GM10847 (cell line): ENCODE results near the gene WNT11.

Experiments
- POLR2A ChIP-seq: IDR thresholded peaks from 2 replicates; pipeline ENCODE4 v1.6.1; 2011; ENCODE audit not compliant: insufficient read length; ENCODE audit errors: extremely low read depth

WNT11 gene

DNA sequence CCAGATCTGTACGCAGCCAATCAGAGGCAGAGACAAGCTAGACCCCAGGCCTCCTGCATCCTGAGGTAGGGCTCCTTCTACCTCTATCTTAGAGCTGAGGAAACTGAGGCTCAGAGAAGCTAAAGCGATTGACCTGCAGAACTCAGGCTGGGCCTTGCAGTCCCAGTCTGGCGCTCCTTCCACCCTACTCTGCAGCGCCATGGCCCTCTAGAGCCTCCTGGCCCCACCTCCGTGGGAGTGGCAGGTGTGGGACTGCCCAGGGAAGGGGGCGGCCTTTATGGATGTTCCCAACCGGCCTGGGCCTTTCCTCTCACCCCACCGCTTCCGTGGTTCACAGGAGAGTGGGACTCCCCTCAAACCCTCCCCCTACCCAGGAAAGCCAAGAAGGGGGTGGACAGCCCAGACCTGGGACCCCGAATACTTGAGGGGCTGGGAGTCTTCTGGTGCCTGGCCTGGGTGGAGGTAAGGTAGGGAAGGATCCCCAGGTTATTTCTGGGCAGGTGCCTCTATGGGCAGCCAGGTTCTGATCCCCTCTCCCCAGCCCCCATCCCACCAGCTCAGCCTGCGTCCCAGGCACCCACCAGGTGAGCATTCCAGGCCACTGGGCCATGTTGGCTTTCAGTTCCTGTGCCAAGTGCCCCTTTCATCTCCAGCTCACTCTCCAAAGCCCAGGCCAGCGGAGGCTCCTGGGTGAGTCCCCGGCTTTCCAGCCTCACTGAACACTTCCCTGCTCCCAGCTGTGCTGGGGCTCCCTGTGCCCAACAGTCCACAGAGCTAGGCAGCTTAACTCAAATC lies 3.0 kb downstream of the WNT11 start:
- TF ChIP-seq POLR2A, result no peak

- TF ChIP-seq POLR2A, result no peak
These were observed 4.5 kb downstream of the WNT11 start for GRCh38 chr11:76201672-76202412.

GRCh38 chr11:76201056-76201455 lies 5.2 kb downstream of the WNT11 start:
- no peak for TF ChIP-seq POLR2A

GRCh38 chr11:76200006-76200940 lies 6.0 kb downstream of the WNT11 start:
- no peak for TF ChIP-seq POLR2A

- TF ChIP-seq POLR2A, result no peak
These were observed 8.2 kb downstream of the WNT11 start for GRCh38 chr11:76197941-76198640.

DNA sequence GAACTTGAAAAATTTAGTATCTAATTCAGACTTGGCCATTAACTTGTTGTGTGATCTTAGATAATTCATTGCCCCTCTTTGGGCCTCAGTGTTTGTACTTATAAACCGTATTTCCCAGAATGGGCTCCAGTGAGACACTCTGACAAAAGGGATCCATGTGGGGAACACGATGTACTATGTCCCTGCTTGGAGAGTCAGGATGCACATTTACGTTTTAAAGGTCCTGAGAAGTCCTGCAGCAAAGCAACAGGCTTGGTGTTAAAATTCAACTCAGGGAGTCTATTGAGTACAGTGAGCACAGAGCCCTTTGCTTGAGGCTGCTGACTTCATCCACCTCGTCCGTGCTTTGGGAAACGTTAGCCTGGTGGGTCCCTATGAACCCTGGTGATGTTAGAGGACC lies 9.0 kb downstream of the WNT11 start:
- TF ChIP-seq POLR2A, result no peak

- TF ChIP-seq POLR2A, result no peak
These were observed 9.5 kb downstream of the WNT11 start for GRCh38 chr11:76196849-76197248.

DNA sequence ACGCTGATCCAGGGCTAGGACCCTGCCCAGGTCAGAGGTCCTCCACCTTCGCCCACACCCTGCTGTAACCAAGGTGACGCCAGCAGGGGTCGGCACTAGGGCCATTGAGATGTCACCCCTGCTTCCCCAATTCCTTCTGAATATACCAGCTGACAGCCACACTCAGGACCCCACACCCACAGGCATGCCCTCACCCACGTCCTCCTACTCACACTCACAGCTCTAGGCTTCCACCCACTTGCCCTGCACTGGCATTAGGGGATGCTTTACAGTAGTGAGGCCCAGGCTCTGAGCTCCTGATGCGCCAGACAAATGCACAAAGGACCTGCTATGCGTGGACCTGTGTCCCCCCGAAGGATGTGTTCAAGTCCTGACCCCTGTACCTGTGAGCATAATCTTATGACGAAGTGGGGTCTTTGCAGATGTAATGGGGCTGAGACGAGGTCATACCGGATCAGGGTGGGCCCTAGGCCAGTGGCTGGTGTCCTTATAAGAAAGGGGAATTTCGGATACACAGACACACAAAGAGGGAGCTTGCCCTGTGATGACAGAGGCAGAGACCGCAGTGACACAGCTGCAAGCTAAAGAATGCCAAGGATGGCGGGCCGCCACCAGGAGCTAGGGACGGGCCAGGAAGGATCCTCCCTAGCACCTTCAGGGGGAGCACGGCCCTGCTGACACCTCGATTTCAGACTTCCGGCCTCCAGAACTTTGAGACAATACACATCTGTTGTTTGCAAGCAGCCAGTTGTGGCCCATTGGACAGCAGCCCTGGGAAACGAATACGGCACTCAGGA lies 11.2 kb downstream of the WNT11 start:
- no peak for TF ChIP-seq POLR2A

DNA sequence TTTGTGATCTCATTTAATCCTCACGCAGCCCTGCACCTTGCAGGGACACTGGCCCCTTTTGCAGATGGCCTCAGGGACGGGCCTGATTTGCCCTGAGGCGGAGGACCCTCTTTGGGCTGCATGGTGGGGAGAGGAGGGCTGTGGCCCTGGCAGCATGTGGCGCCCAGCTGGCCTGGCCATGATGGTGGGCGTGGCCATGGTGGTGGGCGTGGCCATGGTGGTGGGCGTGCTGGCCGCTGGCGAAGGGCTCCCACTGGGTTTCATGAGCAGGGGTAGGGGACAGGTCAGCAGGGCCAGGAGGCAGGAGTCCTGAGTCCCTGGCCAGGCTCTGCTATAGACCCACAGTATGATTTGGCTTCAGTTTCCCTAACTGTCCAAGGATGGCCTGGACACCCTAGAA lies 13.1 kb downstream of the WNT11 start:
- no peak for TF ChIP-seq POLR2A

GRCh38 chr11:76190376-76190775 lies 15.9 kb downstream of the WNT11 start:
- TF ChIP-seq POLR2A, result no peak

DNA sequence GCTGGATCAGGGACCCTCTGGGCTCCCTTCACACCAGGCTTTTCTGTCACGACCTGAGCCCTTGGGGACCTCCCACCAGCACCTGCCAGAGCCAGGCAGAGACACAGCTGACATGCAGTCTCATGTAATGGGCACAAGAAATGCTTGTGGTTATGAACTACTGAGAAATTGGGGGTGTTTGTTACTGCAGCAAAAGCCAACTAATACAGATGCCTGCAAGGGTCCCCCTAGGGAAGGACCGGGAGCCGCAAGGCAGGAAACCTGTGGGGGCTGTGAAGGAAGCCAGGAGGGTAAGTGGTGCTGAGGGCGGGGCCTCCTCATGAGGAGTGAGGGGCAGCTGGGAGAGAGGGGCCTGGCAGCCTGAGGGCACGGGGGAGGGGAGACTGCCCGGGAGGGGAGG lies 16.6 kb downstream of the WNT11 start:
- TF ChIP-seq POLR2A, result no peak

DNA sequence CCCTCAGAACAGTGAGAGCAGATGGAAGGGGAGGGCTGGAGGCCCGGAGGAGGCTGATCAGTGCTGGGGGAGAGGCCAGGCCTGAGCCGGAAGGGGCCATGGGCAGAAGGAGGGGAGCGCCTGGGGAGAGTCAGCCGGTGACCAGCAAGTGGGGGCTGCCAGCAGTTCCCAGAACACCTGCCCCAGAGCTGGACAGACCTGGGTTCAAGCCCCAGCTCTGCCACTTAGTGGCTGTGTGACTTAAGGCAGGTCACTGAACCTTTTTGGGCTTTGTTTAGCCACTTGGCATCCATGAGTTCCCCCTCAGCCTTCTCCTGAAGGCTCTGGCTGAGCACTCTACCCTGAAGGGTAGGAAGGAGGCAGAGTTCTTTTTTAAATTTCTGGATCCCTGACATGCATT lies 17.4 kb downstream of the WNT11 start:
- no peak for TF ChIP-seq POLR2A

GRCh38 chr11:76186776-76187279 lies 19.5 kb downstream of the WNT11 start:
- TF ChIP-seq POLR2A, result no peak

GRCh38 chr11:76185931-76186401 lies 20.3 kb downstream of the WNT11 start:
- TF ChIP-seq POLR2A, result no peak

- no peak for TF ChIP-seq POLR2A
These were observed 20.8 kb downstream of the WNT11 start for GRCh38 chr11:76185511-76185910.
